OCI-LY3 (cell line): ENCODE measurements around the gene ETAA1.

Experiments used
- H2AFZ ChIP-seq: fragments of 200-600, 300-600 bp; shearing (Covaris generic); 2 replicates; pipeline ENCODE4 v1.6.0; 2014; ENCODE audit warnings: antibody characterized with exemption, low read depth, low read length
- H3K27ac ChIP-seq: fragments of 200-600, 300-600 bp; sonication (generic); 2 replicates; pipeline ENCODE4 v1.5.1; 2014; ENCODE audit warnings: mild to moderate bottlenecking, low read length, moderate library complexity, mixed read lengths
- H3K27me3 ChIP-seq: fragments of 200-600, 300-600 bp; sonication (generic); 2 replicates; pipeline ENCODE4 v1.6.1; 2014; ENCODE audit warnings: low read depth, low read length, mixed read lengths
- H3K36me3 ChIP-seq: fragments of 200-600, 300-600 bp; sonication (generic); replicated peaks from 2 replicates; pipeline ENCODE3; 2014; ENCODE audit warnings: low read depth, low read length, mixed read lengths
- H3K4me1 ChIP-seq: fragments of 300-600, 200-600 bp; sonication (generic); 2 replicates; pipeline ENCODE4 v1.6.1; 2014; ENCODE audit warnings: low read length, mixed read lengths
- H3K4me2 ChIP-seq: fragments of 200-600, 300-600 bp; sonication (generic); 2 replicates; pipeline ENCODE4 v1.6.1; 2014; ENCODE audit warnings: low read length, mixed read lengths
- H3K4me3 ChIP-seq: fragments of 300-600, 200-600 bp; sonication (generic); 2 replicates; pipeline ENCODE4 v1.5.1; 2014; ENCODE audit warnings: antibody characterized with exemption, mild to moderate bottlenecking, low read length, moderate library complexity
- H3K79me2 ChIP-seq: fragments of 300-600, 200-600 bp; shearing (Covaris generic); 2 replicates; pipeline ENCODE4 v1.6.1; 2014; ENCODE audit warnings: mild to moderate bottlenecking, low read length, mixed read lengths
- H3K9ac ChIP-seq: fragments of 300-600, 200-600 bp; shearing (Covaris generic); 2 replicates; pipeline ENCODE4 v1.6.0; 2014; ENCODE audit warnings: mild to moderate bottlenecking, low read length, moderate library complexity
- H3K9me3 ChIP-seq: fragments of 200-600, 300-600 bp; shearing (Covaris generic); 2 replicates; pipeline ENCODE4 v1.6.1; 2014; ENCODE audit warnings: low read length, mixed read lengths; ENCODE audit not compliant: insufficient read depth
- H4K20me1 ChIP-seq: fragments of 200-600, 300-600 bp; sonication (generic); 2 replicates; pipeline ENCODE4 v1.6.1; 2016; ENCODE audit warnings: low read length, mixed read lengths; ENCODE audit not compliant: insufficient read depth
- CTCF ChIP-seq: fragments of 200-600, 300-600 bp; sonication (generic); IDR thresholded peaks from 2 replicates; pipeline ENCODE4 v1.5.1; 2014; ENCODE audit warnings: antibody characterized with exemption, low read length, low read depth
- EZH2phosphoT487 ChIP-seq: fragments of 200-600 bp; shearing (Covaris generic); IDR thresholded peaks from 2 replicates; pipeline ENCODE4 v1.6.1; 2018; ENCODE audit warnings: antibody characterized with exemption, mixed run types, low read depth

The ETAA1 gene

GRCh38 chr2:67412424-67412823 is 15.3 kb downstream of the ETAA1 start:
- H3K4me3 ChIP-seq: no peak overlapping the region

GRCh38 chr2:67414867-67415266 is 17.7 kb downstream of the ETAA1 start:
- H2AFZ ChIP-seq: no peak overlapping the region
- H3K9ac ChIP-seq: no peak overlapping the region
- no peaks in the 10 kb centered on the region for H4K20me1 ChIP-seq
- TF ChIP-seq EZH2phosphoT487: no peak
- TF ChIP-seq CTCF: no peak
- H3K36me3 ChIP-seq: peaks cover 20% of the 10 kb centered on the region
- no peak overlapping the region for H3K4me2 ChIP-seq
- no peak overlapping the region for H3K4me3 ChIP-seq
- no peaks in the 10 kb centered on the region for H3K79me2 ChIP-seq
- no peaks in the 10 kb centered on the region for H3K9me3 ChIP-seq
- H3K27me3 ChIP-seq: no peaks in the 10 kb centered on the region
- no peaks in the 10 kb centered on the region for H3K4me1 ChIP-seq
- H3K27ac ChIP-seq: no peak overlapping the region

More at GRCh38 chr2:67412424-67412823, 15.3 kb downstream of the ETAA1 start:
- Histone ChIP-seq H3K4me2 (no peak overlapping the region), H3K27ac (no peak overlapping the region), H3K9me3 (no peaks in the 10 kb centered on the region), H3K36me3 (peaks cover 21% of the 10 kb centered on the region), H3K79me2 (no peaks in the 10 kb centered on the region), H3K27me3 (no peaks in the 10 kb centered on the region), H3K9ac (no peak overlapping the region), H4K20me1 (no peaks in the 10 kb centered on the region), H3K4me1 (no peaks in the 10 kb centered on the region), H2AFZ (no peak overlapping the region)
- no peak for TF ChIP-seq EZH2phosphoT487
- no peak for TF ChIP-seq CTCF

GRCh38 chr2:67416136-67416535 is 19.0 kb downstream of the ETAA1 start:
- Histone ChIP-seq H3K4me3 (no peak overlapping the region), H3K27me3 (no peaks in the 10 kb centered on the region), H3K36me3 (peaks cover 8% of the 10 kb centered on the region), H2AFZ (no peak overlapping the region), H3K9ac (no peak overlapping the region), H3K9me3 (no peaks in the 10 kb centered on the region), H3K27ac (no peak overlapping the region), H4K20me1 (no peaks in the 10 kb centered on the region), H3K4me1 (no peaks in the 10 kb centered on the region), H3K4me2 (no peak overlapping the region), H3K79me2 (no peaks in the 10 kb centered on the region)
- no peak for TF ChIP-seq CTCF
- no peak for TF ChIP-seq EZH2phosphoT487

- Histone ChIP-seq H3K9me3 (peaks cover 6% of the 10 kb centered on the region; the same call in 1 of the 2 replicates), H3K9ac (no peak overlapping the region), H2AFZ (no peak overlapping the region), H3K4me3 (no peak overlapping the region), H3K36me3 (no peaks in the 10 kb centered on the region), H3K4me2 (no peak overlapping the region), H3K27me3 (no peaks in the 10 kb centered on the region), H4K20me1 (no peaks in the 10 kb centered on the region), H3K4me1 (no peaks in the 10 kb centered on the region), H3K79me2 (no peaks in the 10 kb centered on the region), H3K27ac (no peak overlapping the region)
- TF ChIP-seq CTCF (no peak), EZH2phosphoT487 (no peak)
Observed at GRCh38 chr2:67423489-67423888, 26.4 kb downstream of the ETAA1 start.
